ENCODE measurements around the gene LCN9.

Gene LCN9

DNA sequence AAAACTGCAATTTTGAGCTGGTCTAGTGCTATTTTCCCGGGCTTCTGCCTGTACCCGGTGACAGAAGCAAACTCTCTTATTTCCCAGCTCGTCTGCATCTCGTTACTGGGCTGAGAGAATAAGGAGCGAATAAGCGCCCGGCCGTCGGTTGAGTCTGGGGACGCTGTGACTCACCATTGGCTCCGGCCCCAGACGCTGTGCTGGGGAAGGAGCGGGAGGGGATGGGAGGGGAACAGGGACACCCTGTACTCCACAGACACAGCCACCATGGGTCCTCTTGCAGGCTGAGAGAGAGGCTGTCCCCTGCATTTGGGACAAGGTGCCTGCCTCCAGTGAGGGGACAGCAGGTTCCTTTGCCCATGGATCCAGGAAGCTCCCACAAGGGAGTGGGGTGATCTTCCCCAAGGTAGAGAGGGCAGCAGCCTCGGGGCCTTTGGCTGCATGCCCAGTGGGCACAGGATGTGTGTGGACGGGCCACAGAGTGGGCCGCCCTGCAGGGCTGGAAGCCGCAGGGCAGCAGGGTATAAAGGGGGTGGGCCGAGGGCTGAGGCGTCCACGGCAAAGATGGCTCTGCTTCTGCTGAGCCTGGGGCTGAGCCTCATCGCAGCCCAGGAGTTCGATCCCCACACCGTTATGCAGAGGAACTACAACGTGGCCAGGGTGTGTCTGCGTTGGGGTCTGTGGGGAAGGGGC is at the start of gene LCN9:
Gene LCN9 (plus strand): TSS at position 552 of the 693 bp plus-strand sequence. CDS start 13 bp downstream, at position 565.
- H3K27ac ChIP-seq (ENCODE audit: low read length), result no peak within 1 kb of the TSS
- no peaks in the 10 kb centered on the region for H3F3A ChIP-seq (ENCODE audit: insufficient read depth, low read length)
- H3K9me3 ChIP-seq (replicated peaks; ENCODE audit: insufficient read depth, low read length), result no peaks in the 10 kb centered on the region
- peaks cover 89% of the 10 kb centered on the region for H3K27me3 ChIP-seq (replicated peaks; ENCODE audit: insufficient read depth, low read length)
- H4K20me1 ChIP-seq (ENCODE audit: insufficient read depth, low read length), result no peaks in the 10 kb centered on the region
- TF ChIP-seq CTCF (IDR thresholded peaks at IDR 0.05; ENCODE audit: low read length), result no peak
- TF ChIP-seq EZH2phosphoT487 (IDR thresholded peaks at IDR 0.05; ENCODE audit: low read length), result no peak
- TF ChIP-seq EZH2 (optimal IDR thresholded peaks at IDR 0.05; ENCODE audit: low read depth, low read length), result no peak
- H3K4me3 ChIP-seq (ENCODE audit: low read length), result no peak within 1 kb of the TSS
- no peaks in the 10 kb centered on the region for H3K9me2 ChIP-seq (replicated peaks; ENCODE audit: insufficient read depth, low read length)
- no peak within 1 kb of the TSS for H3K9ac ChIP-seq (ENCODE audit: low read length)
- DNase-seq, result no peak
- no peak within 1 kb of the TSS for H2AFZ ChIP-seq (ENCODE audit: low read length)
- no peaks in the 10 kb centered on the region for H3K36me3 ChIP-seq (replicated peaks; ENCODE audit: insufficient read depth, low read length)
- 0 out of 2 replicates have a peak, but pooled peaks cover 4% of the 10 kb centered on the region for H3K4me1 ChIP-seq (ENCODE audit: low read length)
- H3K4me2 ChIP-seq (ENCODE audit: low read depth, low read length), result no peak within 1 kb of the TSS
- no peaks in the 10 kb centered on the region for H3K79me2 ChIP-seq (ENCODE audit: low read length)

GRCh38 chr9:135613946-135614805 is 48.9 kb upstream of the LCN9 start:
- Histone ChIP-seq H3K4me1 (ENCODE audit: low read length) (no peaks in the 10 kb centered on the region), H3K79me2 (ENCODE audit: low read length) (no peaks in the 10 kb centered on the region), H3K27ac (ENCODE audit: low read length) (no peak overlapping the region), H3F3A (ENCODE audit: insufficient read depth, low read length) (no peaks in the 10 kb centered on the region), H3K4me2 (ENCODE audit: low read depth, low read length) (no peak overlapping the region), H3K9ac (ENCODE audit: low read length) (no peak overlapping the region), H3K9me3 (replicated peaks; ENCODE audit: insufficient read depth, low read length) (no peaks in the 10 kb centered on the region), H3K36me3 (replicated peaks; ENCODE audit: insufficient read depth, low read length) (no peaks in the 10 kb centered on the region), H3K27me3 (replicated peaks; ENCODE audit: insufficient read depth, low read length) (peaks cover 56% of the 10 kb centered on the region), H3K4me3 (ENCODE audit: low read length) (no peak overlapping the region), H2AFZ (ENCODE audit: low read length) (no peak overlapping the region), H4K20me1 (ENCODE audit: insufficient read depth, low read length) (no peaks in the 10 kb centered on the region), H3K9me2 (replicated peaks; ENCODE audit: insufficient read depth, low read length) (no peaks in the 10 kb centered on the region)
- DNase-seq, result no peak
- TF ChIP-seq EZH2 (optimal IDR thresholded peaks at IDR 0.05; ENCODE audit: low read depth, low read length) (no peak), EZH2phosphoT487 (IDR thresholded peaks at IDR 0.05; ENCODE audit: low read length) (no peak), CTCF (IDR thresholded peaks at IDR 0.05; ENCODE audit: low read length) (no peak)

DNA sequence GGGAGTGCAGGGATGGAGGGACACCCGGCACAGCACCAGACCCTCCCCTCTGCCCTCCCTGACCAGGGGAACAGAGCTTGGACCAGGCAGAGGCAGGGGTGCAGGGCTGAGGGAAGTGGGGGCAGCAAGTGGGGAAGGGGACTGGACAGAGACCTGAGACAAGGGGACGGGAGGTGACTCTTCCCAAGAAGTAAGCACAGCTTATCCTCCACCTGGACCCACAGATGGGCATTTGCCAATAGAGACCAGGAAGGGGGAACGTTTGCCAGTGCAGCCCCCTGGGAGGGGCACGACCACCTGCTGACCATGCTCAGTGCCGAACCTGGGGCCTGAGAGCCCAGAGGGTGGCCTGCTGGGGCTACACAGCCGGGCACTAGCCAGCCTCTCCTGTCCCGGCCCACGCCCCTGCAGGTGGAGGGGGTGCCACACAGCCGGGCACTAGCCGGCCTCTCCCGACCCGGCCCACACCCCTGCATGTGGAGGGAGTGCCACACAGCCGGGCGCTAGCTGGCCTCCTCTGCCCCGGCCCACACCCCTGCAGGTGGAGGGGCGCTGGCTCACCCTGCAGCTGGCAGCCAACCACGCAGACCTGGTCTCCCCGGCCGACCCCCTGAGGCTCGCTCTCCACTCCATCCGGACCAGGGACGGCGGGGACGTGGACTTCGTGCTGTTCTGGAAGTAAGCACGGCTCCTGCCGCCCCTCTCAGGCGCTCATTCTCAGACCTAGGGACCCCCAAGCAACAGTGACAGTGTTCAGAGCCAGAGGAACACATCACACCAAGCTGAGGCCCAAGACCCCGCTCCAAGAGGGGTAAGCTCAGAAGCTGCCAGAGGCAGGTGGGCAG is 48.1 kb upstream of the LCN9 start:
- no peak overlapping the region for H2AFZ ChIP-seq (ENCODE audit: low read length)
- H3K36me3 ChIP-seq (replicated peaks; ENCODE audit: insufficient read depth, low read length), result no peaks in the 10 kb centered on the region
- DNase-seq, result no peak
- no peak overlapping the region for H3K27ac ChIP-seq (ENCODE audit: low read length)
- H3K27me3 ChIP-seq (replicated peaks; ENCODE audit: insufficient read depth, low read length), result peaks cover 47% of the 10 kb centered on the region
- no peak overlapping the region for H3K9ac ChIP-seq (ENCODE audit: low read length)
- H3K9me2 ChIP-seq (replicated peaks; ENCODE audit: insufficient read depth, low read length), result no peaks in the 10 kb centered on the region
- no peak overlapping the region for H3K4me2 ChIP-seq (ENCODE audit: low read depth, low read length)
- no peak for TF ChIP-seq EZH2 (optimal IDR thresholded peaks at IDR 0.05; ENCODE audit: low read depth, low read length)
- TF ChIP-seq EZH2phosphoT487 (IDR thresholded peaks at IDR 0.05; ENCODE audit: low read length), result no peak
- TF ChIP-seq CTCF (IDR thresholded peaks at IDR 0.05; ENCODE audit: low read length), result no peak
- no peak overlapping the region for H3K4me3 ChIP-seq (ENCODE audit: low read length)
- no peaks in the 10 kb centered on the region for H3K79me2 ChIP-seq (ENCODE audit: low read length)
- H3K4me1 ChIP-seq (ENCODE audit: low read length), result no peaks in the 10 kb centered on the region
- no peaks in the 10 kb centered on the region for H4K20me1 ChIP-seq (ENCODE audit: insufficient read depth, low read length)
- H3F3A ChIP-seq (ENCODE audit: insufficient read depth, low read length), result no peaks in the 10 kb centered on the region
- no peaks in the 10 kb centered on the region for H3K9me3 ChIP-seq (replicated peaks; ENCODE audit: insufficient read depth, low read length)

Measured in MM.1S (cell line).